Natural killer cell (primary cell): ENCODE results near the gene UBAP1L. TPM values are rescaled to one million over a fixed set of nuclear protein-coding genes. Genes with fewer than 3 reads are reported as not detected.

Experiments
- ATAC-seq, 3 donors: fragments of 150-1000 bp in 2 of 3; fragments of 200-7000 bp in 1 of 3; cut with Tn5 transposase; 1 replicate in 1 of 3; 2 replicates in 2 of 3; pipeline ENCODE4 v1.10.0; 2021; ENCODE audit warnings: mild to moderate bottlenecking in 2 of 3, moderate library complexity in 2 of 3
- DNase-seq, 2 donors: peaks; one replicate each; pipeline versions ENCODE4 v3.0.0 to v3.0.0-alpha.2; 2013 to 2021; ENCODE audit warnings: mixed read lengths in 1 of 2
- H3K27ac ChIP-seq: one replicate; pipeline ENCODE4 v1.5.1; 2013; ENCODE audit warnings: mild to moderate bottlenecking, low read length
- H3K27me3 ChIP-seq: one replicate; pipeline ENCODE4 v1.6.1; 2013; ENCODE audit warnings: low read length; ENCODE audit not compliant: control insufficient read depth, insufficient read depth
- H3K36me3 ChIP-seq: one replicate; pipeline ENCODE4 v1.6.1; 2013; ENCODE audit warnings: low read length; ENCODE audit not compliant: control insufficient read depth, insufficient read depth
- H3K4me1 ChIP-seq: one replicate; pipeline ENCODE4 v1.6.1; 2013; ENCODE audit warnings: low read length; ENCODE audit not compliant: control insufficient read depth, insufficient read depth
- H3K4me3 ChIP-seq: one replicate; pipeline ENCODE4 v1.5.1; 2013; ENCODE audit warnings: low read length
- H3K9me3 ChIP-seq: one replicate; pipeline ENCODE4 v1.6.1; 2013; ENCODE audit warnings: low read length; ENCODE audit not compliant: control insufficient read depth, insufficient read depth
- H3K27ac Mint-ChIP-seq, 2 donors: one replicate each; pipeline ENCODE4 v1.8.0; 2022; ENCODE audit warnings: mild to moderate bottlenecking in 2 of 2, mixed read lengths in 2 of 2, moderate library complexity in 1 of 2
- H3K27me3 Mint-ChIP-seq, 2 donors: one replicate each; pipeline ENCODE4 v1.8.0; 2022; ENCODE audit warnings: low read depth in 2 of 2, mixed read lengths in 2 of 2
- H3K36me3 Mint-ChIP-seq: one replicate; pipeline ENCODE4 v1.8.0; 2022; ENCODE audit warnings: mixed read lengths
- H3K4me1 Mint-ChIP-seq, 2 donors: one replicate each; pipeline ENCODE4 v1.8.0; 2022; ENCODE audit warnings: mixed read lengths in 2 of 2
- H3K4me3 Mint-ChIP-seq: one replicate; pipeline ENCODE4 v1.8.0; 2022; ENCODE audit warnings: mild to moderate bottlenecking, moderate library complexity, mixed read lengths
- H3K9me3 Mint-ChIP-seq, 2 donors: one replicate each; pipeline ENCODE4 v1.8.0; 2022; ENCODE audit warnings: mixed read lengths in 2 of 2
- CTCF ChIP-seq: fragments of 200-600 bp; IDR thresholded peaks from one replicate; pipeline ENCODE4 v1.8.0; 2022; ENCODE audit warnings: antibody characterized with exemption
- WGBS: methylation state at CpG from one replicate; pipeline ENCODE4 v1.1.7; 2013; ENCODE audit warnings: missing lambda C conversion rate; ENCODE audit not compliant: insufficient coverage; 5-methylcytosine and 5-hydroxymethylcytosine counted together
- intact Hi-C: fragments of 100-400 bp; cut with micrococcal nuclease; formaldehyde crosslinking; loops from one replicate; pipeline ENCODE4 v1.14.2; 2022
- total RNA-seq, 4 donors: library from RNA; stranded (reverse); fragments of 120-200 nt in 1 of 4; gene quantifications; one replicate each; pipeline versions ENCODE4 v1.2.3 to v1.2.4, GENCODE V29; 2013 to 2022

Gene UBAP1L
- total RNA-seq, 3 donors from 2014 or later (not counting 1 experiment from before 2014, with no cell fraction given): 4.3 to 8.0 (median 7.5) TPM

GRCh38 chr15:65072617-65073016 lies 42.4 kb downstream of the UBAP1L start:
- Mint-ChIP-seq H3K36me3 (no peaks in the 10 kb centered on the region), H3K4me3 (no peak overlapping the region), H3K27me3 (peaks cover 15 to 20% of the 10 kb centered on the region in 2 donors), H3K9me3 (no peaks in the 10 kb centered on the region), H3K27ac (no peak overlapping the region), H3K4me1 (peaks cover under 1 to 11% of the 10 kb centered on the region in 2 donors)
- H3K27me3 ChIP-seq: peaks cover 3% of the 10 kb centered on the region
- DNase-seq (no peak), ATAC-seq (no peak)
- H3K27ac ChIP-seq: no peak overlapping the region
- H3K36me3 ChIP-seq: no peaks in the 10 kb centered on the region
- peaks cover under 1% of the 10 kb centered on the region for H3K4me1 ChIP-seq
- no peak for TF ChIP-seq CTCF
- WGBS: 78% methylated on average over 3 of the region's 3 CpGs
- no peaks in the 10 kb centered on the region for H3K9me3 ChIP-seq
- intact Hi-C loops: no loop called here
- no peak overlapping the region for H3K4me3 ChIP-seq

GRCh38 chr15:65072027-65072426 lies 43.0 kb downstream of the UBAP1L start:
- 100% methylated on average over 1 of the region's 1 CpG for WGBS
- H3K9me3 Mint-ChIP-seq: no peaks in the 10 kb centered on the region
- H3K27me3 ChIP-seq: peaks cover 3% of the 10 kb centered on the region
- no peak overlapping the region for H3K4me3 ChIP-seq
- H3K27ac ChIP-seq: no peak overlapping the region
- peaks cover 19% of the 10 kb centered on the region in 2 donors for H3K27me3 Mint-ChIP-seq
- TF ChIP-seq CTCF: no peak
- DNase-seq (no peak), ATAC-seq (no peak)
- H3K36me3 ChIP-seq: no peaks in the 10 kb centered on the region
- intact Hi-C loops: no loop called here
- H3K36me3 Mint-ChIP-seq: no peaks in the 10 kb centered on the region
- H3K4me1 ChIP-seq: peaks cover 5% of the 10 kb centered on the region
- H3K4me1 Mint-ChIP-seq: peaks cover 0 to 16% of the 10 kb centered on the region in 2 donors
- no peak overlapping the region for H3K27ac Mint-ChIP-seq
- H3K4me3 Mint-ChIP-seq: no peak overlapping the region
- no peaks in the 10 kb centered on the region for H3K9me3 ChIP-seq

GRCh38 chr15:65071381-65071811 lies 43.6 kb downstream of the UBAP1L start:
- no peaks in the 10 kb centered on the region for H3K36me3 ChIP-seq
- Mint-ChIP-seq H3K27ac (no peak overlapping the region), H3K27me3 (peaks cover 18 to 20% of the 10 kb centered on the region in 2 donors), H3K4me3 (no peak overlapping the region), H3K9me3 (no peaks in the 10 kb centered on the region), H3K36me3 (no peaks in the 10 kb centered on the region), H3K4me1 (peaks cover 0 to 16% of the 10 kb centered on the region in 2 donors)
- H3K9me3 ChIP-seq: no peaks in the 10 kb centered on the region
- 87% methylated on average over 5 of the region's 5 CpGs for WGBS
- ATAC-seq (no peak), DNase-seq (no peak)
- no peak overlapping the region for H3K27ac ChIP-seq
- no peak overlapping the region for H3K4me3 ChIP-seq
- peaks cover 9% of the 10 kb centered on the region for H3K27me3 ChIP-seq
- peaks cover 5% of the 10 kb centered on the region for H3K4me1 ChIP-seq
- intact Hi-C loops: no loop called here
- no peak for TF ChIP-seq CTCF
